Activated CD4-positive, alpha-beta T cell treated with anti-CD3 and anti-CD28 coated beads, Interleukin-2, amount 50 U/mL, for 1 hour (primary cell): ENCODE data around the gene PRDM11.

Experiments used
- DNase-seq: peaks from one replicate; pipeline ENCODE4 v3.0.0-alpha.2; 2020

PRDM11 gene

DNA sequence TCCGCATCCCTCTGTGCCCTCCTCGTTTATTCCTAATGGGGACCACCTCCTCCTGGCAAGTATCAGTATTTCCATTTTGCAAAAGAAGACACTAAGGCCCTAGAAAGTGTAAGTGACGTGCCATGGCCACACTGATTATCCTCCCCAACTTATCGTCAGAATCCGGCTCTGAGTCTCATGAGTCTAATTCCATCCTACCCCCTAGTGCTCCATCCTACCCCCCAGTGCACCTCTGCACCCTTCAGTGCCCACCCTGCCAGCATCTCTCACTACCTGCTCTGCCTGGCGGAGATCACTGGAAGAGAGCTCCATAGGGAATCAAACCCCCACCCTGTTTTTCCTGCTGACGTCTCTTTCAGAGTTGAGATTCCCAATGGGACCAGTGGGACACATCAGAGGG, 31.8 kb downstream of the PRDM11 start:
- no peak for DNase-seq

DNA sequence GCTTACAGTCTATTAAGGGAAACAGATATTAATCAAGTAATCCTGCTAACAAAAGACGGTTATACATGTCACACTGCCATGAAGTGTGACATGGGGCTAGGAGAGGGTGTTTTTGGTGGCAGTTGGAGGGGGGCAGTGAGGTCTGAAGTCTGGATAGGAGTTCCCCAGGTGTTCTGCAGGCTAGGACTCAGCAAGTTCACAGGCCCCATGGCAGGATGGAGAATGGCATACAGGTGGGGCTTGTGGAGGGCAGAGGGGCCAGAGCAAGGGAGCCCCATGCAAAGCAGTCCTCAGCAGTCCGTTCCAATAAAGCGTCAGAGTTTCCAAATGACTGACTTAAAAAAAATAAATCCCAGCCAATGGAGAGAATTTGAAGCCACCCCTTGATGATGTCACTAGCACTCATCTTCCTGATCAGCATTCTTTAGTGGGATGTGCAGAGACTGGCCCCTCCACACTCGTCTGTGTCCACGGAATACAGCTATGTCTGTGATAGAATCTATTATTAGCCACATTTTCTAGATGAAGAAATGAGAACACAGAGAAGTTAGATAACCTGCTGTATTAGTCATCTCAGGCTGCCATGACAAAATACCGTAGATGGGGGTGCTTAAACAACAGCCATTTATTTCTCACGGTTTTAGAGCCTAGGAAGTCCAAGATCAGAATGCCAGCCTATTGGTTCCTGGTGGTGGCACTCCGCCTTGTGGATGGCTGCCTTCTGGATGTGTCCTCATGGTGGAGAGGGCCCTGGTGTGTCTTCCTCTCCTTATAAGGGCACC, 32.6 kb downstream of the PRDM11 start:
- no peak for DNase-seq

DNA sequence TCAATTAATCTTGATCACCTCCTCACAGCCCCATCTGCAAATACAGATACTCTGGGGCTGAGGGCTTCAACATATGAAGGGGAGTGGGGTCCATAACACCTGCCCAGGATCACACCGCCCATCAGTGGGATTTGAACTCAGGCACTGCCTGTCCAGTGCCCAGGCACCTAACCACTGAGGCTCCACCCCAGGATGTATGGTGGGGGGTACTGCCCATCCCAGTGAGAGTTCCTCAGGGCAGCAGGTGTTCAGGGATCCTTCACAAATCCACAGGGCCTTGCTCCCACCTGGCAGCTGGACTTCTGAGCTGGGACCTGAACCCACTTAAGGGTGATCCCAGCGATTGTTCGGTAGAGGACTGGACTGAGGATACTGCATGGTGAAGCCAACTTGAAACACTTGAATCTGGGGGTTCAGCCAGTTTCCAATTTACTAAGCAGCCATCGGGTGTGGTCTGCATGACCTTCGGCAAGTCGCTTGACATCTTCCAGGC, 33.3 kb downstream of the PRDM11 start:
- DNase-seq, result no peak

DNA sequence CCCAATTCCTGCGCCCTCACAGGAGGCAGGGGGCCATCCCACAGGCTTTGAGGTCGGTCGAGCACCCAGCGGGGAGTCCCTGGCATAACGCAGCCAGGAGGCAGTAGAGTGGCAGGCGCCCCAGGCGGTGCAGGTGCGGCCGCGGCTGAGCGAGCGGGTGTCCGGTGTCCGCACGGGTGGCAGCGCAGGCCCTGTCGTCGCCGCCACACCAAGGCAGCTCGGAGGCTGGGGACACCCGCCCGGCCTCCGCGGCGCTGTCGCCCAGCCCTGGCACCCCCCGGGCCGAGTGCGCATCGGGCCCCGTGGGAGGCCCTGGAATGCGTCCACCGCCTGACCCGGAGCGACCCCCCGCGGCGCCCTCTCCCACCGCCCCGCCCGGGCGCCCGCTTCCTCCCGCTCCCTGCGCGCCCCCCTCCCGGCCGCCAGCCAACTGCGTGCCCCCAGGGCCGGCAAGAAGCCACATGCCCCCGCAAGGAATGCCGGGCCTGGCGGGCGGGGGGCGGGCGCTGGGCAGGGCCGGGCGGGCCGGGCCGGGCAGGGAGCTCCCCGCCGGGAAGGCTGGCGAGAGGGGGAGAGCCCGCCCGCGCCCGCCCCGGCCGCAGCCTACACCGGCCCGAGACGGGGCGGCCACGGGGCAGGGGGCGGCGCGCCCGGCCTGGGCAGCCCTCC, 33.9 kb downstream of the PRDM11 start:
- DNase-seq, result peak; percentile 5

GRCh38 chr11:45180848-45181192, 34.4 kb downstream of the PRDM11 start:
- peak; percentile 19 for DNase-seq

GRCh38 chr11:45181193-45181888, 34.9 kb downstream of the PRDM11 start:
- DNase-seq, result no peak

- DNase-seq, result no peak
These were observed 35.6 kb downstream of the PRDM11 start for GRCh38 chr11:45181889-45182550.

- DNase-seq, result no peak
These were observed 36.5 kb downstream of the PRDM11 start for GRCh38 chr11:45182902-45183301.

- DNase-seq, result no peak
These were observed 38.2 kb downstream of the PRDM11 start for GRCh38 chr11:45184640-45185039.

DNA sequence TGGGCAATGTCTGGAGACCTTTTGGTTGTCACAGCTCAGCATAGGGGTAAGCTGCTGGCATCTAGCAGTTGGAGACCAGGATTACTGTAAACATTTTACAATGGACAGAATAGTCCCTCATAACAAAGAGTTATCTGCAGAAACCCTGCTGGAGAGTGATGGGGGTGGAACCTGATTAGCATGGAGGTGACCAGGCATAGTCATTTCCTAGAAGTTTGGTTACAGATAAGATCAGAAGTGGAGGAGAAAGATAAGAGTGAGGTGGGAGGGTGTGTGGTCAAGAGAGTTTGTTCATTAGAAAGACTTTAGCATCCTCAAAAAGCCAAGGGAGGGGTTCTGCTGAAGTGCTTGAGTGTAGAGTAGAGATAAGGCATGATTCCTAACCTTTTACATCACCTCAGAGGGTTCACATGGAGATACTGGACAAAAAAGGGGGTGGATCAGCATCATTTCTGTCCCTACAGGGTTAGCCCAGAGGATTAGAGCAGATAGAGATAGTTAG, 38.8 kb downstream of the PRDM11 start:
- DNase-seq, result no peak

DNA sequence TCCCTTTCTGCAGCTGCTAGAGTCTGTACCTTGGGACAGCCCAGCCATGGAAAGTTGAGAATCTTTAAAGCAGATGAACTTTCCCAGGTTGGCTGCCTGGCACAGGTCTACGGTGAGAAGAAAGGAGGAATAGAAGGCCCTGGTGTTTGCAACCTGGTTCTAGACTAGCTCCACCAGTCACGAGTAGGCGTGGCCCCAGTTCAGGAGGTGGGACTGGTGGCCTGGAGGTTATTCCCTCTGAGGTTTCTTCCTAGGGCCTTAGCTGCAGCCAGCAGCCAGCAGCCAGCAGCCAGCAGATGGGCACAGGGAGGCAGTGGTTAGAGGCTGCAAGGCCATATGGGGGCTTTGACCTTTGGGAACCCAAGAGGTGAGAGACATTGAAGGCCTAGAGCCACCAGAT, 40.9 kb downstream of the PRDM11 start:
- no peak for DNase-seq

DNA sequence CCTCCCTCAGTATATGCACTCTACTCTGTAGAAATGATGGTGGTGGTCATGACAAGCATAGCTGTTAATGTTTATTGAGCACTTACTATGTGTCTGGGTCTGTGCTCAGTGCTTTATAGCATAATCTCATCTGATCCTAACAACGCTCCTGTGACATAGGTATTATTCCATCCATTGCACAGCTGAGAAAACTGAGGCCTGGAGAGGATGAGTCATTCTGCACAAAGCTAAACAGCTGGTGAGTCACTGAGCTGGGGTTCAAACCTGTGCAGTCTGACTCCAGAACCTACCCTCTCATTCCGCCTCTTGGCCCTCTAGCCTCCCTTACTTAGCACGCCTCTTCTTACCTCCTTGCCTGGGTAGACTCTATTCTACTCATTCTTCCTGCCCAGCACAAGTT, 41.7 kb downstream of the PRDM11 start:
- no peak for DNase-seq

- no peak for DNase-seq
These were observed 42.8 kb downstream of the PRDM11 start for GRCh38 chr11:45189230-45189629.

DNA sequence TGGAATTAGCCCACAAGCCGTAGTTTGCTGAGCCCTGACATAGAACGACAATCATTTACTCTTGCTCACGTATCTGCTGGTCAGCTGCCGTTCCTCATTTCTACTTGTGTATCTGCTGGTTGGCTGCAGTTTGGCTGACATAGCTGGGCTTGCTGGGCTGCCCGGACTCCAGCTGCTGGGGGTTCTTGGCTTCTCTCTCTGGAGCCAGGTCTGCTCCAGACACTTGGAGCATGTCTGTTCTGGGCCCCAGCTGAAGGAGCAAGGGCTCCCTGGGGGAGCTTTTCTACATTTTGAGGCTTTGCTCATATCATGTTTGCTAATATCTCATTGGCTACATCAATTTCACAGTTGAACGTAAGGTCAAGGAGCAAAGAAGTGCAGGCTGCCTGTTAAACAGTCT, 47.3 kb downstream of the PRDM11 start:
- no peak for DNase-seq

DNA sequence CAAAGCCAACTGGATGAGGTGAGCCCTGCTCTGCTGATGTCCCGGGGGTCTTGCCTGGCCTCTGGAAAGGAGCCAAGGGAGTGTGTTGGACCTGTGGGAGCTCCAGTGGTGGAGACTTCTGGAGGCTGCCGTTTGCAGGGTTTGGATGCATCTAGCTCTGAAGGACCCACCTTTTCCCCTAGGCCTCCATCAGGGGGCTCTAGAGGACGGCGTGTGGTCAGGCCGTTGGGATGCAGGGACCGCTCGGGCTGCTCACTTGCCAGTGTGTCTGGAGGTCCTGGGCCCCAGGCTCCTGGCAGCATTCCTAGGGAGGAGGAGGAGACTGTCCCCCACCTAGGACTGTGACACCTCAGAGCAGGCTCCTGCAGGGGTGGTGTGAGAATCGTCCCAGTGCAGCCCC, 58.3 kb downstream of the PRDM11 start:
- no peak for DNase-seq

DNA sequence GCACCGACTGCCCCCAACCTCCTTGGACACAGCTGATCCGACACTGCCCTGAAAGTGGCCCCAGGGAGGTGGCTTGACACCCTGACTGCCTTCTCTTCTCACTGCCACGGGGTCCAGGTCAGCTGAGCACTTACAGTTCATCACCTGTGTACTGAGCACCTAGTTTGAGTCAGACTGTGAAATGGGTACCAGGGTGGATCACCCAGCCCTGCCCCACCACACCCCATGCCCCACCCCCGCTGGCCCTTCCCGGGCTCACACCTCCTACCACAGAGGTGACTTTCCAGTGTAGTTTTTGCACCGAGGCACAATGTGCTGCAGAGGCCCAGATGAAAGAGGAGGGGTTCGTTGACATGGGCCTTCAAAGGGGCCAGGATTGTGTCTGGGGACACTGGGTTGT, 59.5 kb downstream of the PRDM11 start:
- no peak for DNase-seq

- DNase-seq, result no peak
These were observed 61.7 kb downstream of the PRDM11 start for GRCh38 chr11:45208135-45208534.

DNA sequence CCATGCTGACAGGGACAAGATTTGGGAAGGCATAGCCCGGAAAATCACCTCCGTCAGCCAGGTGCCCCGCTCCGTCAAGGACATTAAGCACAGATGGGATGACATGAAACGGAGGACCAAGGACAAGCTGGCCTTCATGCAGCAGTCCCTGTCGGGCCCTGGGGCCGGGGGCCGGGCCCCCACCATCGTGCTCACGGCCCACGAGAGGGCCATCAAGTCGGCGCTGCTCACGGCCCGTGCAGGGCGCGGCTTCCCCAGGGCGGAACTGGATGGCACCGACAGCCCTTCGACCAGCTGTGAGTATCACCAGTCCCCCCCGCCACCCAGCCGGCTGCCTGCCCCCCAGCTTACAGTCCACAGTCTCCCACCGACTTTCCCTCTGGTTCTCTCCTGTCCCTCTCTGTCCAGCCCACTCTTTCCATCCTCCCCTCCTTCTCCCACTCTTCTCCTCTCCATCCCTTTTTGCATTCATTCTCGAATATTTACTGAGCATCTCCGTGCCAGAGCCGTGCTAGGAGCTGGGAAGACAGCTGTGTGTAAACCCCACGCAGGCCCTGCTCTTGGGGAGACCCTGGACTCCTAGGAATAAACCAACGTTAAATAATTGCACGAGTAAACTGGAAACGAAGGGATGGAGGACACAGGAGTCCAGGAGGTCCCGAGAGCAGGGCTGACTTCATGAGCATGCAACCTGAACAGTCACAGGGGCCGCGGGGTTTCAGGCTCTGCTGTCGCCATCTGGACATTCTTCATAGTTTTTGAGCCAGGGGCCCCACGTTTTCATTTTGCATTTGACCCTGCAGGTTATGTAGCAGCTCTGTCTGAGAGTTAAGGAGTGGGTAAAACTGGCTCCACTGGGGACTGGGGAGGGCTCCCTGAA, 62.8 kb downstream of the PRDM11 start:
- no peak for DNase-seq

GRCh38 chr11:45209891-45210699, 63.7 kb downstream of the PRDM11 start:
- DNase-seq, result no peak

GRCh38 chr11:45210846-45211245, 64.4 kb downstream of the PRDM11 start:
- no peak for DNase-seq

DNA sequence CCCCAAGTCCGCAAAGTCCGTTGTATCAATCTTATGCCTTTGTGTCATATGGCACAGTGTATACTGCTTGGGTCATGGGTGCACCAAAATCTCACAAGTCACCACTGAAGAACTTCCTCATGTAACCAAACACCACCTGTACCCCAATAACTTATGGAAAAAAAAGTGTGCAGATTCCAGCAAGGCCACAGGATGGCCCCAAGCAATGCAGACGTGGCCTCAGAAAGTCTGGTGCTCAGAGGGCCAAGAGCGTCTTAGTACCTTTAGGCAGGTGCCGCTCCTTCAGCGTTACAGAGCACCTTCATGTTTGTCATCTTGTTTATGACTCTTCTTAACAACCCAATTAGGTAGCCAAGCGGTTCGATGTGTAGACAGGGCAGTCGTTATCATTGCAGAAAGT, 65.3 kb downstream of the PRDM11 start:
- DNase-seq, result no peak
